SIG-M5 treated with dmso at 0.1 percent for 504 hours (cell line): ENCODE data around the gene CEP104.

Experiments
- DNase-seq: peaks from one replicate; lab custom pipeline; 2025; ENCODE audit not compliant: unreplicated experiment; lab: John Stamatoyannopoulos, UW

The CEP104 gene

DNA sequence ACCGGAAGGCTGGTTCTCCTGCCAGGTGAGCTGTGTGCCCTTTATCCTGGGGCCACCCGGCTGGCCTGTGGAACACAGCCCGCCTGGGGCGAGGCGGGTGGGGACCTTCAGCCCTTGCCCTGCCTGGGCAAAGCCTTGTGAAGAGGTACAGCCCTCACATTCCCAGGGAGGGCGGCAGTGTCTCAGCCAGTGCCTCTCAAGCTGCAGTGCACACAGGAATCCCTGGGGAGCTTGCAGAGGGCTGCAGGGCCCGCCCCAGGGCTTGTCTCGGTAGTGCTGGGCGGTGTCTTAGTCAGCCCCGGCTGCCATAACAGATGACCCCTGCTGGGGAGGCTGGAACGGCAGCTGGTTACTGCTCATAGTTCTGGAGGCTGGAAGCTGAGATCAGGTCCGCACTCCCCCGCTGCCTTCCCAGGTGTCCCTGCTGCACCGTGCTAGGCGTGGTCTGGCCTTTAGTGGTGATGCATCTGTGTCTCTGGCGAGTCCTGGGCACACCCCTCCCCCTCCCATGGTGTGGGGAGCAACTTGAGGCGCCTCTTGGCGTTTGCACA is 12.8 kb upstream of the CEP104 start:
- no peak for DNase-seq

DNA sequence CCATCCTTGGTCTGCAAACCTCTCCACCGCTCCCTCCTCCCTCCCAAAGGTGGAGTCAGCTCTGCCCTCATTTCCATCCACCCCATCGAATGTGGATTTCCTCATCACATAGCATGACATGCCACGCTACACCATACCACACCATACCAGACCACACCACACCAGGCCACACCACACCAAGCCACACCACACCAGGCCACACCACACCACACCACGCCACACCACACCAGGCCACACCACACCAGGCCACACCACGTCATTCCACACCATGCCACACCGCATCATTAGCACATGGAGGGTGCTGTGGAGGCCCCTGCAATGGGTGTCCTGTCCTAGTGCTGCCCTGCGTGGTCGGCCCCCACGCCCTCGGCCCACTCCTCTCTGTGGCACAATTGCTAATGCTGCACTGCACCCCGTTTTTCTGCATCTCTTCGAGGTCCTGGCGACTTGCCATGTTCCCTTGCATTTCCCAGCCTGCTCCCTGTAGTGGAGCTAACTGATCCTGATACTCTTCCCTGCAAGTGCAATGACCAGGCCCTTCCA is 11.5 kb upstream of the CEP104 start:
- no peak for DNase-seq

DNA sequence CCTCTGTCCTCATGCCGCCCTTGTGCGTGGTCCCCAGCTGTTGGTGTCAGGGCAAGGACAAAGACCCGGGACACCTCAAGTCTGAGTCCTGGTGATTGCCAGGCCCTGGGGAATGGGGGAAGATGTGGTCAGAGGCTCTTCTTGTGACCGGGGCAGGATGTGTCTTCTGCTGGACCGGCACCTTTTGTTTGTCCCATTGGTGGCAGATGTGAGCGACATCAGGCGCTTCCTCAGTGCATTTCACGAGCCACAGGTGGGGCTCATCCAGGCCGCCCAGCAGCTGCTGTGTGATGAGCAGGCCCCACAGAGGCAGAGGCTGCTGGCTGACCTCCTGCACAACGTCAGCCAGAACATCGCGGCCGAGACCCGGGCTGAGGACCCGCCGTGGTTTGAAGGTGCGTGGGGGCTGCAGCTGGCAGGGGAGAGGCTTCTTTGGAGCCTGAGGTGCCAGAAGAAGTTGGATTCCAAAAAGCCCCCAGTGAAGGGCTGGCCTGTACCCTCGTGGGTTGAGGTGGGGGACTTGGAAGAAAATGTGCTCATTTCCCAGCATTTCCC is 8.7 kb upstream of the CEP104 start:
- DNase-seq: no peak

DNA sequence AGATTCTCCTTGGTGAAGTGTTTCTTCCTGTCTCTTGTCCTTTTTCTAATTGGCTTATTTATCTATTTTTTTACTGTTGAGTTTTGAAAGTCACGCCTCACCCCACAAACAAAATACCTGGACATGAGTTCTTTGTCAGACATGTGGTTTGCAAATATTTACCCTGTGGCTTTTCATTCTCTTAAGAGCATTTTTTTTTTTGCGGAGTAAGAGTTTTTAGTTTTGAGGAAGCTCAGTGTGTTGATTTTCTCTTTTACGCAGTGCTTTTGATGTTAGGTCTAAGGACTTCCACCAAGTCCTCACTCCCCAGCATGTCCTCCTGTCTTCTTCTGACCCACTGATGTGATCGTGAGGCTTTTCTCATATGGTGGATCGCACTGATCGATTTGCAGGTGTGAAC is 7.9 kb upstream of the CEP104 start:
- no peak for DNase-seq

DNA sequence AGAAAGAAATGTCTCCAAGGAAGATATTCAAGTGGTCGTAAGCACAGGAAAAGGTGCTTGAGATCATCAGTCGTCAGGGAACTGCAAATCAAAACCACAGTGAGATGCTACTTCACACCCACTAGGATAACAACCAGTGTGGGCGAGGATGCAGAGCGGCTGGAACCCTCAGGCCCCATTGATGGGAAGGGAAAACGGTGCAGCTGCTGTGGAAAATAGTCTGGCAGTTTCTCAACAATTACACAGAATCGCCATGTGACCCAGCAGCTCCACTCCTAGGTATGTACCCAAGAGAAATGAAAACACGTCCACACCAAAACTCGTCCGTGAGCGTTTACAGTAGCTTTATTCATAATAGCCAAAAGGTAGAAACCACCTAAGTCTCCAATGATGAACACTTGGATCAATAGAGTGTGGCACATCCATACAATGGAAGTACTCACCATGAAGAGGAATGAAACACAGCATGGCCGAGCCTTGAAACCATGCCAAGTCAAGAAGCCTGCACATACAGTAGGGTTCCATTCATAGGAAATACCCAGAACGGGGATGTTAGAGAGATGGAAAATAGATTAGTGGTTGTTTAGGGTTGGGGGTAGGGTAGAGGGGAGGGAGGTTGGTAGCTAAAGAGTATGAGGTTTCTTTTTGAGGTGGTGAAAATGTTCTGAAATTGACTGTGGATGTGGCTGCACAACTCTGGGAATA is 6.4 kb upstream of the CEP104 start:
- DNase-seq: no peak

DNA sequence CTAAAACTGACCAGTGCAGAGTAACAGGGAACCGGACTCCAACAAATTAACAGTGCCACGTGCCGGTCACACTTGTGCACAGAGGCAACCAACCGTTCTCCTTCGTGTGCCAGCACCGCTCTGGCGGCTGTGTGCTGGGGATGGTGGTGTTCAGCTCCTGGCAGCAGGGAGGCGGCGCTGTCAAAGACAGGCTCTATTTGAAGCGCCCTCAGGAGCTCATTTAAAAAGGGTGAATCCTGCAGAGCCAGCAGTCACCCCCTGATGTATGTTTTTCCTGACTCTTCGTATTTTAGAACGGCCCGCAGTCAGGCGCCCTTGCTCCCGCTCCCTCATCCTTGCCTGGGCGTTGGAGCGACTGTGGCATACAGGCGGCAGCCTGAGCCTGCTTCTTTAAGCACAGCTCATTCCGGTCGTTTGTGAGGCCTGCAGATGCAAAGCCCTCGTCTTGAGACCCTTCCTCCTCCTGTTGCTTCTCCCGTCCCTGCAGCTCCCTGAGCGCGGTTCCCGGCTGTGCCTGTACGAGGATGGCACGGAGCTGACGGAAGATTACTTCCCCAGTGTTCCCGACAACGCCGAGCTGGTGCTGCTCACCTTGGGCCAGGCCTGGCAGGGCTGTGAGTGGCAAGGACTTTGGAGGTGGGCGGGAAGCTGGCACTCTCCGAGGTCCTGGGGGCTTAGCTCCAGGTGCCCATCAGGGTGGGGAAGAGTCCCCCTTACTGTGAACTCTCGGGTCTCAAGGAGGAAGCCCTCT is 1.4 kb upstream of the CEP104 start:
- no peak for DNase-seq

DNA sequence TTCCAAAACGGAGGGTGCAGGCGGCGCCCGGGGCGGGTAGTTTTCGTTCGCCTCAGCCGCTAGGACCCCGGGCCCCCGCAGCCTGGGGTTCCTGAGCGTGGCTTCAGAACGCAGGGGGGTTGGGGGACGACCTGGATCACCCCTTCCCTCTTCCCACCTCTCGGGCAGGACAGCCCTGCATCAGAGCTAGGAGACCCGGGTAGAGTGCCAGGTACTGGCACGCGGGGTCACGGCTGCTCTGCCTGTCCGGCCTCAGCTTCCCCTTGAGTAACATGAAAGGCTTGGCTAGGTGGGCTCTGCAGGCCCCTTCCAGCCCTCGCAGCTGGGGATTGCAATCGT is 749 bp upstream of the CEP104 start:
- no peak for DNase-seq

DNA sequence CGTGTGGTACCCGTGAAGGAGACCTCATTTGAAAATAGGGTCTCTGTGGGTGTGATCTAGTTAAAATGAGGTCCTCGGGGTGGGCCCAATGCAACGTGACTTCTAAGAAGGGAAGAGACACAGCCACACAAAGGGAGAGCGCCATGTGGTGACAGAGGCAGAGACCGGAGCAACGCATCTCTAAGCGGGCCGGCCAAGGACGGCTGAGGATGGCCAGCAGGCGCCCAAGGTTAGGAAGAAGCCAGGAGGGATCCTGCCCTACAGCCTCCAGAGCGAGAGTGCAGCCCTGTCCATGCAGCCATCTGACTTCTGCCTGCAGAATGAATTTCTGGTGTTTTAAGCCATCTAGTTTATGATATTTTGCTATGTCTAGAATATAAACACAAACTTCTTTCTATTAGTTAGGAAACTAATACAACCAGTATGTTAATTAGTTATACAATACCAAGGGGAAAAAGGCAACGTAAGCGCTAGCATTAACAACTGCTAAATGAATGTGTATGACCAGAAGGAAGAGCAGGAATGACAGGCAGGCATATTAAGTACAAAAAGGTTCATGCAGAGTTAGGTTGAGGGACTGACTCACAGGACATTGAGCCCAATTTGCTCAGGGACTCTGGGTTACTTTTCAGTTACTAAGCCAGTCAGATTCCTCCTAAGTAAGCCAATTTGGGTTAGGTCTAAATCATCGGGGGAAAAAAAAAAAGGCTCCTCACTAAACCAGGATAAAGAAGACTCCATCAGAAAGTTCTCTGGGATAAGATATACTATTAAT is 4.1 kb downstream of the CEP104 start:
- no peak for DNase-seq

DNA sequence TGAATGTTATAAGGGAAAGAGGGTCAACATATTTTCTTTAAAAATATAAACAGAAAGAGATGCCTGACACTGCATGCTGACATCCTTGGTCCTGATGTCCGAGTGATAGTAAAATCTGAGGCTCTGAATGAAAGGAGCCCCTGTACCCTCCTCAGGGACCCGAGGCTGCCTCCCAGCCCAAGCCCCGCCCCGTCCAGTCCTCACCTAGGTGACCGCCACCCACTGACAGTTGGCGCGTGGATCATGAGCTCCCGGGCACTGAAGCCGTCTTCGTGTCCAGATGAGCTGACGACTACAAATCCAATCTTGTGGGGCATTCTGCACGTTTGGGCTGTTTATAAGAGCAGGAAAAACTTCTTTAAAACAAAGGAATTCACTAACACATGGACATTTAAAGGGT is 4.9 kb downstream of the CEP104 start:
- no peak for DNase-seq

DNA sequence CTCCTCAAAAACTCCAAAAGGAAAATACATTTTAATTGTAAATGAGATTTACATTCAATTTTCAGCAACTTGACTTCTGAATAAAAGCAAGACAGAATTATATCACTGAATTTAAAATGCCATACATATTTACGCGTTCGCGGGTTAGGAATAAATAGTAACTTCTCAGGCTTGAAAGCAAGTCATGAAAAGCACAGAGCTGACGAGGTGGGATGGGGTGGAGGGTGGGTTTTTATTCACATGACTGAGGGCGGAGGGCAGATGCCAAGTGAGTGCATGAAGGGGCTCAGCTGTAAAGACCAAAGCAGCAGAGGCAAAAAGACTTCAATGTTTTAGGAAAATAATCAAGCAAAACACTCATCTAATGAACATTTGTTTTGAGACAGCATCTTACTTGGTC is 5.7 kb downstream of the CEP104 start:
- no peak for DNase-seq

DNA sequence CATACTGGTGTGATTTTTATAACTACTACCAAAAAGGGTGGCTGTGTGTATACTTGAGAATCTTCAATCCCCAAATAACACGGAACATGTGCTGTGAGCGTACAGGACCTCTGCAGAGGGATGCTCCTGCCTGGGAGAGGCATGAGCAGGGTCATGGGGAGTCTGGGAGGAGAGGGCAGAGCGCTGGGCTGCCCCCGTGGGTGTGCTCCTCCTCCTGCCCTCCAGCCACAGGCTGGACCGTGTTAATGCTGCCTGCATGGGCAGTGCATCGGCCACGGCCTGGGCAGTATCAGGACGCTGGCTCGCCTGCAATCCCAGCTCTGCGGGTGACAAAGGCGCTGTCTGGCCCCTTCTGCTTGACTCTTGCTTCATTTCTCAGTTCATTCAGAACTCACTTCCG is 6.2 kb downstream of the CEP104 start:
- no peak for DNase-seq

DNA sequence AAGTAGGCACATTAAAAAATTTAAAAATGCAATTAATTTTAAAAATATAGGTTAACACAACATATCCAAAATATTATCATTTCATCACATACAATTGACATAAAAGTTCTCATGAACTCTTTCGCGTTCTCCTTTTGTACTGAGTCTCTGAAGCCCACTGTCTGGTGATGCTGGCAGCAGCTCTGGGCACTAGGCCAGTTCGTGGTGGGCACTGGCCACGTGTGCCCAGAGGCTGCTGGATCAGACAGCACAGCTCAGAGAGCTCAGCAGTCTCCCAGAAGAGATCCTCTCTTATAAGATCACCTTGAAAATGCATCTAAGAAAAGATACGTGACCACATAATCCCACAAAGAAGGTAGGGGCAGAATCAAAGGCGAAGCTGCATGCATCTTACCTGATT is 9.9 kb downstream of the CEP104 start:
- DNase-seq: no peak

DNA sequence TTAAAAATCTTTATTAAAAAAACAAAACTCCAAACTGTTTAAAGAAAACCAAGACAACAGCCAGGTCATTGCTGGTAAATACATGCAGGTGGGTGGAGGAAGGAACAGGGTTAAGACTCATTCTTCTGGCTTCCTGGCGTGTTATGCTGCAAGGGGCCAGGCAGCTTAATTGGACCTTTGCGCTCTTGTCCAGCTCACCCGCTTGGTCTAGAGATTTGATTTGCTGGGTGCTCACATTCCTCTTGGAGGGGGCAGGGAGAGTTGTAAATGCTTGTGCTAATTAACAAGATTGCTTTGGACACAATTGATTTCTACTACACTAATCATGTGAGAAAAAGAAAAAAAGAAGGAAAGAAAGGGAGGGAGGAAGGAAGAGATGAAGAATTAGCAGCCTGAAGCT is 10.5 kb downstream of the CEP104 start:
- no peak for DNase-seq

DNA sequence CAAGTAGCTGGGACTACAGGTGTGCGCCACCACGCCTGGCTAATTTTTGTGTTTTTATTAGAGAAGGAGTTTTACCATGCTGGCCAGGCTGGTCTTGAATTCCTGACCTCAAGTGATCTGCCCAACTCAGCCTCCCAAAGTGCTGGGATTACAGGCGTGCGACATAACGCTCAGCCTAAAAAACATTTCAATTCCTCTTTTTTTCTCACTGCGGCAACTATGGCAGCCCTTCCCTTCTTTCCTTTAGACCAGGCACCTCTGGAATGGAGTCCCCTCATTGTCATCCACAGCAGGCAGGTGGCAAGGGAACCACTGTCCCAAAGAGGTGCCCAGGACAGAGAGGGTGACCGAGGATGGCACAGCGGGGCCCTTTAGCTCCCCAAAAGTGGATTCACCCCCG is 14.1 kb downstream of the CEP104 start:
- no peak for DNase-seq

DNA sequence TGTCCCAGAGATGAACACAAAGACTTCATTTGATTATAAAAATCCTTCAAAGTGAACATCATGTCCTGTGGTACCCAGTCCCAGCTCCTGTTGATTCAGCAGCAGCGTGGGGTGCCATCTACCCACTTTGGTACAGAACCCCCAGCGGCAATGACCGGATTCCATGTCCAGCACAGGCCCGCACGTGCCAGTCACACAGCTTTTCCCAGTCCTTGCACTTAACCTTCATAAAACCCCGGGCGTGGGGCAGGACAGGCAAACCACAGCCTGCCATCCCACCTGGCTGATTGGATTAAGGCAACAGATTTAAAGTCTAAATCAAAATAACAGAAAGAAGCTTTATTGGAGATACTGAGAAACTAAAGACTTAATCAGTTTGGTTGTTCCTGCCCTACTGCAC is 15.5 kb downstream of the CEP104 start:
- no peak for DNase-seq

DNA sequence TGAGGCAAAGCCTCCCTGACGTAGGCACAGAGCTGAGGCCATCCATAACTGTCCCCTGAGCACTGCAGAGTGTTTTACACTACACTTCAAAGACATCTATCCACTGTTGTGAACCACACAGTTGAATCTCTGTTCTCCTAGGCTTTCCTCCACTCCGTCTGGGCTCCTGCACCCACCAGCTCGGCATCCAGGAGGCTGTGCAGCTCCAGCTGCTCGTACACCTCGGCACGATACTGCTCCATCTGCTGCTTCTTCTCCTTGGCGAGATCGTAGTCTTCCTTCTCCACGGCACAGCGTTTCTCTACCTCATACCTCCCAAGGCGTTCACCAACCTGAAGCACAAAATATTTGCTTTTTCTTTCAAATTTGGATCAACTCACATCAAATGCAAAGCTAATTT is 18.2 kb downstream of the CEP104 start:
- DNase-seq: no peak

DNA sequence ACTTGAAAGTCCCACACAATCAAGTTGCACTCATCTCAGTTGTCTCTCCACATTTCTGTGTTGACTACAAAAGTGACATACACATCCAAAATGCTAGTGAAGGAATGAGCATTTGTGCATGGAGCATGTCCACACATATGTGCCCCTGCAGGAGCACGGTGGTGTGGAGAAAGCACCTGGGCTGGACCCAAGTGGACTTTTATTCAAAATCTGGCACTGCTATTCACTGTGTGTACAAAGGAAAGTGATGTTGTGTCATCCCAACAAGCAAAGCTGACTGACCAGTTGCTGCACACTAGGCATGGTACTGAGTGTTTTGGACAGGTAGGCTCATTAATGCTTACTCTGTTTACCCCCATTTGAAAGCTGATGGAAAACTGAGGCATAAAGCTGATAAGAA is 19.3 kb downstream of the CEP104 start:
- no peak for DNase-seq

DNA sequence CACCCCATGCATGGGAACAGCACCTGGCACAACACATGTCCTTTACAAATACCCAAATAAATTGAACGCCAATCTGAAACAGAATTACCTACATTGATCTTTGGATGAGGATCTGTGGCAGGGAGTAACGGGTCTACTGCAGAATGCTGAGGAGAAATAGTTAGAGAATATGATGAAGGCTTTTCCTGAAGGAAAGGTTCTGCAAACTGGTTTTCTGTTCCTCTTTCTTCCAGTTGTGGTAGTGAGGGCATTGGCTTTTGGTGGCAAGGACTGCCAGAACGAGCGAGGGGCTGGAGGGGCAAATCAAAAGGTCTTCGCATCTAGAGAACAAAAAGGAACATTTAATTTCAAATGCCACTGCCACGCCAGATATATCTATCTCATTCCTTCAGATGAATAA is 19.8 kb downstream of the CEP104 start:
- no peak for DNase-seq

DNA sequence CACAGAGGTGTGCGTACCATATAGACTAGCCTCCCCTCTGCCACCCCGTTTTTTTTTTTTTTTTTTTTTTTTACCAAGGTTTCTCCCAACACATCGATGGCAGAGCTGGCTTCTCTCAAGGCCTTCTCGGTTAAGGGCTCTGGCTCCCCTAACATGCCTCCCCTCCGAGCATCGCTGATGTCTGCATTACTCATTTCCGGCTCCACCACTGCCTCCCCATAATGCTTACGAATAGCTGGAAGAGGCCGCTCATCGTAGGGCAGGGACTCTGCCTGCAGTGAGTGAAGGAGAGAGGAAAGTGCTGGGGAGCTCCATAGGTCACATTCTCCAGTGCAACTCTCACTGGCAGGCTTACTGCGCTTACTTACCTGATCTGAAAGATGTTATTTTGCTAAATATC is 20.6 kb downstream of the CEP104 start:
- no peak for DNase-seq

DNA sequence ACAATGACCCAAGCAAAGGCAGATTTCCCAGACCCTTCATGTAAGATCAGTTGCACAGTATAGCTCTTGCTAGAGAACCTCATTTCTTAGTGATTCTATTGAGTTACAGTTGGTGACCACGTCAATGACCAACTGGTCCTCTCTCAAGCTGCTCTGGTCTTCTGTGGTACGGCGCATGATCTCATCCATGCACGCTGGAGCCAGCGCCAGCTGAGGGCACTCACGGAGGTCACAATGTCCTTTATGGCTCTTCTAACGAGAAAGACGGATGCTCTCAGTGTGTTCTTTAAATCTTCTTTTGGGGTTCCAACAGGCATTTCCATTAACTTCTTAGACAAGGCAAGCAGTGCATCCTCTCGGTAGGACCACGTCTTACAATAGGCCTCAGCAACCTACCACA is 22.3 kb downstream of the CEP104 start:
- no peak for DNase-seq

DNA sequence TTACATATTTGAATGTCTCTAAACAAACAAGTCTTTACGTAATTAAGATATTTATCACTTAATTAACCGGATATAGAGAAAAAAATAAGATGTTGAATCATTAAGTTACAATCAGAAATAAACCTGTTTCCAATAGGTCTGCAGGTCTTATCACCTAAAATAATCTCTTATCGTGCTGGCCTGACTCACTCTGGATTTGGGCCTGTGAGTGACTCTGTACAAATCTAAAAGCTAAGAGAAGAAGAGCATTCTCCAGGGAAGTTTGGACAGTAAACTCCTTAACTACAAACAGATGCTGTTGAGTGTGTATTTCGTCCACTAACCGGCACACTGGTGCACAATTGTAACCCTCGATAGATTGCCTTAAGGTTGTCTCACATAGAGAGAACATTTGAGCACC is 25.3 kb downstream of the CEP104 start:
- no peak for DNase-seq
